ENCODE results near the gene P2RY10. TPM values are rescaled to one million over a fixed set of nuclear protein-coding genes. Genes with fewer than 3 reads are reported as not detected.
"Not testable (repeated sequence)": the region's sequence is repeated elsewhere in the genome, so short reads cannot be mapped to it uniquely, and the experiment has no call there.

Gene P2RY10
- total RNA-seq, 2 experiments from 2014 or later = 38.8 to 39.3 TPM

- Mint-ChIP-seq H3K36me3 (peaks cover 61% of the 10 kb centered on the region), H3K27ac (peak overlapping the region; percentile 64), H3K27me3 (no peaks in the 10 kb centered on the region), H3K4me3 (no peak overlapping the region), H3K9me3 (peaks cover 3% of the 10 kb centered on the region), H3K4me1 (ENCODE audit: low read depth) (peaks cover 75% of the 10 kb centered on the region)
- POLR2A ChIA-PET = no interaction called here
- CTCF ChIA-PET = interaction anchor here (0.7 to 1.2 kb wide), 3 partner anchors 9 to 124 kb away, joined by 3 to 4 read pairs (median 4); no protein-coding TSS in a partner anchor
- intact Hi-C loops (cut with micrococcal nuclease) = no loop called here
- no peak for DNase-seq
Measured at GRCh38 chrX:78958419-78959116, 13.4 kb downstream of the P2RY10 start.

GRCh38 chrX:78960888-78961287 is 15.7 kb downstream of the P2RY10 start:
- peaks cover 60% of the 10 kb centered on the region for H3K36me3 Mint-ChIP-seq
- H3K9me3 Mint-ChIP-seq = peaks cover 3% of the 10 kb centered on the region
- peaks cover 76% of the 10 kb centered on the region for H3K4me1 Mint-ChIP-seq (ENCODE audit: low read depth)
- H3K4me3 Mint-ChIP-seq = no peak overlapping the region
- DNase-seq = no peak
- no peaks in the 10 kb centered on the region for H3K27me3 Mint-ChIP-seq
- H3K27ac Mint-ChIP-seq = peak overlapping the region; percentile 10
- intact Hi-C loops (cut with micrococcal nuclease) = no loop called here
- CTCF ChIA-PET = no interaction called here
- POLR2A ChIA-PET = no interaction called here

- CTCF ChIA-PET = interaction anchor here (0.7 kb wide), 1 partner anchor 117 kb away, joined by 3 read pairs; no protein-coding TSS in a partner anchor
- DNase-seq = no peak
- H3K36me3 Mint-ChIP-seq = peaks cover 35% of the 10 kb centered on the region
- H3K4me1 Mint-ChIP-seq (ENCODE audit: low read depth) = peaks cover 43% of the 10 kb centered on the region
- POLR2A ChIA-PET = interaction anchor here (1.0 kb wide), 1 partner anchor 19 kb away, joined by 4 read pairs; no protein-coding TSS in a partner anchor
- no peak overlapping the region for H3K4me3 Mint-ChIP-seq
- no peaks in the 10 kb centered on the region for H3K27me3 Mint-ChIP-seq
- peaks cover 20% of the 10 kb centered on the region for H3K9me3 Mint-ChIP-seq
- intact Hi-C loops (cut with micrococcal nuclease) = no loop called here
- H3K27ac Mint-ChIP-seq = no peak overlapping the region
Measured at GRCh38 chrX:78964598-78964997, 19.4 kb downstream of the P2RY10 start.

- ChIA-PET POLR2A (no interaction called here), CTCF (no interaction called here)
- peaks cover 18% of the 10 kb centered on the region for H3K4me1 Mint-ChIP-seq (ENCODE audit: low read depth)
- H3K36me3 Mint-ChIP-seq = peaks cover 4% of the 10 kb centered on the region
- peaks cover 2% of the 10 kb centered on the region for H3K9me3 Mint-ChIP-seq
- H3K4me3 Mint-ChIP-seq = peak overlapping the region; percentile 73
- H3K27me3 Mint-ChIP-seq = no peaks in the 10 kb centered on the region
- DNase-seq = peak; percentile 20
- intact Hi-C loops (cut with micrococcal nuclease) = loop anchor here (1.0 to 2.0 kb wide), 2 partner anchors 35 to 57 kb away; partner anchors contain the start of gene P2RY10
- H3K27ac Mint-ChIP-seq = peak overlapping the region; percentile 97
Measured at GRCh38 chrX:78979789-78980464, 34.7 kb downstream of the P2RY10 start.

GRCh38 chrX:78989349-78989748 is 44.2 kb downstream of the P2RY10 start:
- DNase-seq = no peak
- Mint-ChIP-seq H3K27ac (no peak overlapping the region), H3K9me3 (peaks cover 19% of the 10 kb centered on the region), H3K4me3 (no peak overlapping the region), H3K4me1 (ENCODE audit: low read depth) (peaks cover 2% of the 10 kb centered on the region), H3K36me3 (peaks cover 12% of the 10 kb centered on the region), H3K27me3 (no peaks in the 10 kb centered on the region)
- ChIA-PET POLR2A (no interaction called here), CTCF (no interaction called here)
- intact Hi-C loops (cut with micrococcal nuclease) = no loop called here

GRCh38 chrX:78997870-78998558 is 52.8 kb downstream of the P2RY10 start:
- intact Hi-C loops (cut with micrococcal nuclease) = no loop called here
- H3K9me3 Mint-ChIP-seq = no peaks in the 10 kb centered on the region
- peak; percentile 51 for DNase-seq
- no peaks in the 10 kb centered on the region for H3K36me3 Mint-ChIP-seq
- no peak overlapping the region for H3K4me3 Mint-ChIP-seq
- H3K4me1 Mint-ChIP-seq (ENCODE audit: low read depth) = peaks cover 9% of the 10 kb centered on the region
- ChIA-PET POLR2A (interaction anchor here (0.7 kb wide), 1 partner anchor 54 kb away, joined by 3 read pairs; no protein-coding TSS in a partner anchor), CTCF (no interaction called here)
- peak overlapping the region; percentile 8 for H3K27ac Mint-ChIP-seq
- no peaks in the 10 kb centered on the region for H3K27me3 Mint-ChIP-seq

GRCh38 chrX:79007540-79007939 is 62.3 kb downstream of the P2RY10 start:
- H3K4me1 Mint-ChIP-seq (ENCODE audit: low read depth); POLR2A ChIA-PET; DNase-seq; intact Hi-C loops (cut with micrococcal nuclease); H3K27me3 Mint-ChIP-seq; H3K27ac Mint-ChIP-seq; H3K4me3 Mint-ChIP-seq; CTCF ChIA-PET; H3K36me3 Mint-ChIP-seq: not testable (repeated sequence)
- peaks cover 15% of the 10 kb centered on the region for H3K9me3 Mint-ChIP-seq

Small RNA genes lying within 50 kb of the gene (microRNA-seq; reads per million reads assigned to microRNA genes)
- not detected for gene MIR4328 (ENCODE audit: borderline microRNAs expressed, borderline number of aligned reads, borderline replicate concordance)

Other genes starting within 250 kb of the P2RY10 start
- not detected for gene LPAR4, start 197.7 kb upstream of the P2RY10 start, total RNA-seq
- gene GPR174, start 199.3 kb downstream of the P2RY10 start, total RNA-seq = 10 to 100 TPM; 14.7 to 14.8 TPM

All from activated CD4-positive, alpha-beta memory T cell treated with anti-CD3 and anti-CD28 coated beads for 36 hours (primary cell).